HEK293 (cell line): ENCODE measurements around the gene S100G.
"Not testable (repeated sequence)": the region's sequence is repeated elsewhere in the genome, so short reads cannot be mapped to it uniquely, and the experiment has no call there.

Source experiments
- CTCF ChIA-PET: fragments of 350-600 bp; formaldehyde crosslinking; extraction: SDS; loops from one replicate; lab custom pipeline; 2021; ENCODE audit warnings: antibody characterized with exemption; lab: Yijun Ruan, JAX
- POLR2A ChIA-PET: fragments of 300-600 bp; formaldehyde crosslinking; extraction: SDS; loops from one replicate; lab custom pipeline; 2020; ENCODE audit warnings: antibody characterized with exemption, inconsistent platforms; lab: Yijun Ruan, JAX
- H3K27ac ChIP-seq: fragments of 200-500 bp; sonication (Bioruptor generic); 2 replicates; pipeline ENCODE4 v1.5.1; 2014; ENCODE audit warnings: low read depth, low read length, control low read depth, inconsistent platforms; ENCODE audit errors: extremely low read depth
- H3K36me3 ChIP-seq, 2 experiments: fragments of 200-500 bp in 1 of 2; sonication (Bioruptor generic) in 1 of 2; 1 replicate in 1 of 2; 2 replicates in 1 of 2; pipeline ENCODE4 v1.5.1; 2014 to 2017; ENCODE audit warnings: inconsistent platforms in 2 of 2, low read length in 2 of 2; ENCODE audit not compliant: control insufficient read depth in 2 of 2, insufficient read depth in 1 of 2
- H3K4me1 ChIP-seq: fragments of 200-500 bp; sonication (Bioruptor generic); 2 replicates; pipeline ENCODE4 v1.5.1; 2014; ENCODE audit warnings: mild to moderate bottlenecking, low read length, inconsistent platforms; ENCODE audit not compliant: control insufficient read depth, insufficient read depth
- H3K4me3 ChIP-seq: 2 replicates; pipeline ENCODE4 v1.5.1; 2011; ENCODE audit warnings: low read depth, mild to moderate bottlenecking, control low read depth, low read length, moderate library complexity
- H3K9me3 ChIP-seq: fragments of 200-500 bp; sonication (Bioruptor generic); 2 replicates; pipeline ENCODE4 v1.5.1; 2014; ENCODE audit warnings: low read depth, low read length, inconsistent platforms; ENCODE audit not compliant: control insufficient read depth, insufficient read depth
- CTCF ChIP-seq: fragments of 450-650 bp; formaldehyde crosslinking; IDR thresholded peaks from 2 replicates; pipeline ENCODE4 v1.5.1; 2016; ENCODE audit warnings: missing biosample characterization, missing genetic modification characterization
- HOXD13 ChIP-seq: sonication (generic); formaldehyde crosslinking; IDR thresholded peaks from 2 replicates; pipeline ENCODE4 v1.8.0; 2022; ENCODE audit warnings: missing genetic modification reagents, borderline replicate concordance
- KLF1 ChIP-seq: fragments of 450-650 bp; formaldehyde crosslinking; IDR thresholded peaks from 2 replicates; pipeline ENCODE4 v1.5.1; 2016; ENCODE audit warnings: missing biosample characterization, missing genetic modification characterization
- PRDM2 ChIP-seq: fragments of 450-650 bp; formaldehyde crosslinking; IDR thresholded peaks from 2 replicates; pipeline ENCODE4 v1.5.1; 2016; ENCODE audit warnings: missing biosample characterization, missing genetic modification characterization, borderline replicate concordance
- TCF7L2 ChIP-seq: IDR thresholded peaks from 2 replicates; pipeline ENCODE4 v1.6.1; 2011; ENCODE audit warnings: low read depth, mild to moderate bottlenecking, inconsistent platforms, low read length, moderate library complexity, borderline replicate concordance
- ZFP37 ChIP-seq: fragments of 450-650 bp; formaldehyde crosslinking; IDR thresholded peaks from 2 replicates; pipeline ENCODE4 v1.5.1; 2016; ENCODE audit warnings: missing biosample characterization, missing genetic modification characterization
- ZNF146 ChIP-seq: fragments of 450-650 bp; formaldehyde crosslinking; IDR thresholded peaks from 2 replicates; pipeline ENCODE4 v1.5.1; 2016; ENCODE audit warnings: missing biosample characterization, missing genetic modification characterization
- ZNF175 ChIP-seq: fragments of 450-650 bp; formaldehyde crosslinking; IDR thresholded peaks from 2 replicates; pipeline ENCODE4 v1.5.1; 2016; ENCODE audit warnings: missing biosample characterization, missing genetic modification characterization
- ZNF2 ChIP-seq: fragments of 450-650 bp; formaldehyde crosslinking; IDR thresholded peaks from 2 replicates; pipeline ENCODE4 v1.5.1; 2016; ENCODE audit warnings: missing biosample characterization, missing genetic modification characterization
- ZNF239 ChIP-seq: fragments of 450-650 bp; formaldehyde crosslinking; IDR thresholded peaks from 2 replicates; pipeline ENCODE4 v1.5.1; 2016; ENCODE audit warnings: missing biosample characterization, missing genetic modification characterization
- ZNF518A ChIP-seq: fragments of 450-650 bp; formaldehyde crosslinking; conservative IDR thresholded peaks from 2 replicates; pipeline ENCODE4 v1.5.1; 2016; ENCODE audit warnings: low read depth, missing biosample characterization, missing genetic modification characterization
- ZNF555 ChIP-seq: fragments of 450-650 bp; formaldehyde crosslinking; conservative IDR thresholded peaks from 2 replicates; pipeline ENCODE4 v1.5.1; 2017; ENCODE audit warnings: missing biosample characterization, mild to moderate bottlenecking, missing genetic modification characterization, inconsistent platforms
- ZNF645 ChIP-seq: fragments of 450-650 bp; formaldehyde crosslinking; IDR thresholded peaks from 2 replicates; pipeline ENCODE4; 2016; ENCODE audit warnings: missing biosample characterization, missing genetic modification characterization
- ZNF768 ChIP-seq: fragments of 450-650 bp; formaldehyde crosslinking; IDR thresholded peaks from 2 replicates; pipeline ENCODE4 v1.5.1; 2018; ENCODE audit warnings: missing biosample characterization, mild to moderate bottlenecking, missing genetic modification characterization
- ZSCAN16 ChIP-seq: fragments of 450-650 bp; formaldehyde crosslinking; IDR thresholded peaks from 2 replicates; pipeline ENCODE4 v1.5.1; 2016; ENCODE audit warnings: missing biosample characterization, missing genetic modification characterization
- ZSCAN30 ChIP-seq: fragments of 450-650 bp; IDR thresholded peaks from 2 replicates; pipeline ENCODE4 v1.5.1; 2018; ENCODE audit warnings: missing biosample characterization, mild to moderate bottlenecking, missing genetic modification characterization, moderate library complexity

The S100G gene

GRCh38 chrX:16610654-16611053 lies 39.3 kb upstream of the S100G start:
- peak; percentile 58 for TF ChIP-seq ZNF146 (tag by site-specific recombination)
- CTCF ChIA-PET: not testable (repeated sequence)

GRCh38 chrX:16612257-16612897 lies 37.6 kb upstream of the S100G start:
- Histone ChIP-seq H3K9me3 (no peaks in the 10 kb centered on the region), H3K36me3 (peaks cover 0 to 32% of the 10 kb centered on the region in 2 experiments), H3K4me3 (no peak overlapping the region), H3K4me1 (no peaks in the 10 kb centered on the region), H3K27ac (no peak overlapping the region)
- POLR2A ChIA-PET: no interaction called here
- no peak for TF ChIP-seq ZSCAN16 (tag by site-specific recombination)
- peak; percentile 61; the same call in 1 of the 2 replicates for TF ChIP-seq TCF7L2
- CTCF ChIA-PET: interaction anchor here (0.6 kb wide), 1 partner anchor 1265 kb away, joined by 3 read pairs; no protein-coding TSS in a partner anchor

More at GRCh38 chrX:16610654-16611053, 39.3 kb upstream of the S100G start:
- H3K27ac ChIP-seq, POLR2A ChIA-PET, H3K4me1 ChIP-seq, H3K4me3 ChIP-seq, H3K9me3 ChIP-seq: not testable (repeated sequence)
- H3K36me3 ChIP-seq: peaks cover 0 to 30% of the 10 kb centered on the region in 2 experiments

GRCh38 chrX:16617382-16617781 lies 32.6 kb upstream of the S100G start:
- Histone ChIP-seq H3K36me3 (peaks cover 0 to 41% of the 10 kb centered on the region in 2 experiments), H3K9me3 (no peaks in the 10 kb centered on the region), H3K4me1 (no peaks in the 10 kb centered on the region), H3K4me3 (no peak overlapping the region), H3K27ac (no peak overlapping the region)
- CTCF ChIA-PET: interaction anchor here (0.8 kb wide), 1 partner anchor 181 kb away, joined by 3 read pairs; no protein-coding TSS in a partner anchor
- no peak for TF ChIP-seq KLF1 (tag by site-specific recombination)
- no peak for TF ChIP-seq ZNF239 (tag by site-specific recombination)
- TF ChIP-seq ZNF645 (tag by site-specific recombination): no peak
- no peak for TF ChIP-seq ZNF555 (tag by site-specific recombination)
- TF ChIP-seq ZNF768: no peak
- TF ChIP-seq ZSCAN30 (tag by site-specific recombination): no peak
- no peak for TF ChIP-seq ZNF2 (tag by site-specific recombination)
- TF ChIP-seq ZNF175: no peak
- TF ChIP-seq CTCF (tag by site-specific recombination): no peak
- TF ChIP-seq HOXD13 (CRISPR knock-in tag): no peak
- no peak for TF ChIP-seq PRDM2 (tag by site-specific recombination)
- TF ChIP-seq ZNF518A (tag by site-specific recombination): no peak
- no peak for TF ChIP-seq ZFP37 (tag by site-specific recombination)
- POLR2A ChIA-PET: no interaction called here
